SIG-M5 (cell line): ENCODE measurements around the gene EVI2B.
"Not testable (repeated sequence)": the region's sequence is repeated elsewhere in the genome, so short reads cannot be mapped to it uniquely, and the experiment has no call there.

Experiments used
- DNase-seq: peaks from one replicate; lab custom pipeline; 2025; lab: John Stamatoyannopoulos, UW

EVI2B gene

DNA sequence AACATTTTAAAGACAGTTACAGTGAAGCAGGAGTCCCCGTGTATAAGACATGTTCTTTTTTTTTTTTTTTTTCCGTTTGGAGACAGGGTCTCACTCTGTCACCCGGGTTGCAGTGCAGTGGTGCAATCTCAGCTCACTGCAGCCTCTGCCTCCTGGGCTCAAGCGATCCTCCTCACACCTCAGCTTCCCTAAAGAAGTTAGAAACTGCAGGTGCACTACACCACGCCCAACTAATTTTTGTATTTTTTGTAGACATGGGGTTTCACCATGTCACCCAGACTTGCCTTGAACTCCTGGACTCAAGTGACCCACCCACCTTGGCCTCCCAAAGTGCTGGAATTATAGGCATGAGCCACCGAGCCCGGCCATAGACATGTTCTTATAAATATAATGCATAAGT, 3.0 kb downstream of the EVI2B start:
- DNase-seq = no peak

DNA sequence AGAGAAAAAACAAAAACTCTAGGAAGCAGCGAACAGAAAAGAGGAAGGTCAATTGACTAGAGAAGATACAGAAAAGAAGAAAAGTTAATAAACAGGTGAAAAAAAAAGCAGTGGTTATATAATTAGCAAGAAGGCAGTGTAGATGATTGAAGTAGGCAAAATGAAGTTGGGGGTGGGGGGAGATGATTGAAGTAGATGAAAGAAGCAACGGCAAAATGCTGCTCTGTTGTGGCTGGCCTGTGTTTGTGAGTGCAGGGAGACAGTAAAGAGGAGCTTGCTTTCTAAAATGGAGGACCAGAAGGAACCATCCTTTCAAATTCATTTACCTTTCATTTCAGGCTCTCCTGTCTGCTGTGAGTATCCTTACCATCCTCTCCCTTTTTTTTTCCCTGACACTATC, 3.6 kb downstream of the EVI2B start:
- no peak for DNase-seq

DNA sequence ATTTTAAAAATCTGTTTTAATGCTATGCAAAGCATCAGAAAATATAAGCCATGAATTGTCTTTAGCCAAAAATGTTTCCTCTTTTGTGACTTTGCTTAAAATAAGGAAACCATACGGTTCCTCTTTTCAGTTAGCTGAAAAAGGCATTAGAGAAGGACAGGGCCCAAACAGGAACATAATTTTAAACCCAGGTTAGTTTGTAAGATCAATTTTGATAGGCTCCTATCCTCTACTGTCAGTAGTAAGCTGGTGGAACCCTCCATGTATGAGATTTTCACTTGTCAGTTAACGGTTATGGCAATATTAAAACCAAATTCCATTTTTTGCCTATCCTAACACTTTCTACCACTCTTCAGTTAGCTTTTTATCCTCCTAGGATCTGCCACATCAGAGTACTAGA, 4.3 kb downstream of the EVI2B start:
- DNase-seq = peak; percentile 95

DNA sequence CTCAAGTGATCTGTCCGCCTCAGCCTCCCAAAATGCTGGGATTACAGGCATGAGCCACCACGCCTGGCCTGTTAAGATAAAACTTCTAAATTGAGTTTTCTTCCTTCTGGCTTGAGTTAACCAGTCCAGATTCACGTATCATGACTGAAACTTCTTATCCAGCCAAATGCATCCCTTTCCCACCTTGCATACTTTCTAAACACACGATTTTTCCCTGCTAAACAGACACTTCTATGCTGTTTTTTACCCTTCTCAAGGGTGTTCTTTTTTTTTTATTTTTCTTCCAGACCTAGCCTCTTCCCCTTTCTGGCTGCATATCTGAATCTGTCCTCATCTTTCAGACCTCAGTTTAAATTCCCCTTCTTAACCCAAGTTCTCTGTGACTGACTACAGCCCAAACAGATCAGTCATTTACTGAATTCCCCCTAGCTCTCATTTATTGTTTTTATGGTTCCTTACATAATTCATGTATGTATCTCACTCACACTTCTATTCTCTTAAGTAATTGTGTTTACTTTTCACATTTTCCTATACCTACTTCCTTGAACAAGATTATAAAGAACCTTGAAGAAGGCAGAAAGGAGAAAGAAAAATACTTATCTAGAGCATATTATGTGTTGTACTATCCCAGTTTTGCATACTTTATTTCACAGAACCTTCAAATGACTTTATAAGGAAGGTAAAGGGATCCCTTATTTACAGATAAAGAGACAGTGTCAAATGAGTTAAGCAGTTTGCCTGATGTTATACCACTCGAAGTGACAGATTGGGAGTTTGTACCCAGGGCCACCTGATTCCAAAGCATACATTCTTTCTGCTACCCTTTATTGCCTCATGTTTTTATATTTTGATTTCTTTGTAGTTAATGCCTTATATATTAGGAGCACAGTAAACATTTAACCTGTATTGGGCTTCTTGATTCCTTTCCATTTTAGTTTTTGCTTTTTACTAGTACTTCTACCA, 5.2 kb downstream of the EVI2B start:
- no peak for DNase-seq

DNA sequence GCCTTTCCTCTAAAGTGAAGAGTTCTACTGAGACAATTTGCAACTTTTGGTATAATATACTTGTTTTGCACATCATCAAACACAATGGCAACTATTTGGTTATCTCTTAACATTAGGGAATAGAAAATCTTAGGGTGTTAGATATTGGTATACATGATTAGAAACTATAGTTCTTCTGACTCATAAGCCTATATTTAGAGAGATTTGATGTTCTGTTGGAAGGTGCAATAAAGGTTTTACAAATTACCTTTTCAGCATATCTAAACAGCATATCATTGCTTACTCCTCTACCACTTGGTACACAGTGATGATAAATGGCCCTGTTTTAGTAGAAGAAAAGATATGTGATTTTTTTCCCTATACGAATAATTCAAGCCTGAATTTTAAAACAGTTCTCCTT, 6.2 kb downstream of the EVI2B start:
- no peak for DNase-seq

DNA sequence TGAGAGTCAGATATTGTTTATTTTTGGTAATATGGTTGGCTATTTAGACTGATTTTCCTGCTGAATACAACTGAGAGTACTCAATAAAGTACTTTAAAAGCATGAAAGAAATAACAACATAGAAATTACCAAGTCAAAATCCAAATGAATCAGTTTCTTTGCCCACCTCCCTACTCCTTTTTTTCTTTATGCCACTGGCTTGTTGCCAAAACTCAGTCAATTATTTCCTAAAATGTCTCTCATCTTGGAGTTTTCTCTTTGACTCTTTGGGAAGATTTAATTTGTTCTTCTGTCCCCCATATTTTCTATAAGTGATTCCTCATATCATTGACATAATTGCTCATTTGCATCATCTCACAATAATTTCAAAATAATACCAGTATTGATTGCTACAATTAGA, 14.2 kb downstream of the EVI2B start:
- no peak for DNase-seq

DNA sequence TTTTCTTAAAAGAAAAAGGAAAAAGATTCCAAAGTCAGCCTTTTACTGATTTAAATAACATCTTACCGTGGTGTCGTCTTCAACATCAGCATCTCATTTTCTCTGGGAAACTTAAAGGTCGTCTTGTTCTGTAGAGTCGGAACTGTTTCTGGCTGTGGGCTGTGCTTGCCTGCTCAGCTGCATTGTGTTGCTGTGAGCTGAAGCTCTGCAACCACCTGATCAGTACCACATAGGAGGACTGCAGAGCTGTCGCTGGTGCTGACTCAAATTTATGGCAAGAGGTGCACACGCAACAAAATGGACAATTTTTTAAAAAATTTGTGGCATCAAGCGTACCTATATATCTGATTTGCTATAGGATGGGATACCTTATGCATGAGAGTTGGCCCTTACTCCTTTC, 16.8 kb downstream of the EVI2B start, which contains the start of gene OMG:
Gene OMG (minus strand): TSS at position 150 of the 400 bp plus-strand sequence. CDS start 908 bp downstream, outside the sequence.
- DNase-seq = no peak

DNA sequence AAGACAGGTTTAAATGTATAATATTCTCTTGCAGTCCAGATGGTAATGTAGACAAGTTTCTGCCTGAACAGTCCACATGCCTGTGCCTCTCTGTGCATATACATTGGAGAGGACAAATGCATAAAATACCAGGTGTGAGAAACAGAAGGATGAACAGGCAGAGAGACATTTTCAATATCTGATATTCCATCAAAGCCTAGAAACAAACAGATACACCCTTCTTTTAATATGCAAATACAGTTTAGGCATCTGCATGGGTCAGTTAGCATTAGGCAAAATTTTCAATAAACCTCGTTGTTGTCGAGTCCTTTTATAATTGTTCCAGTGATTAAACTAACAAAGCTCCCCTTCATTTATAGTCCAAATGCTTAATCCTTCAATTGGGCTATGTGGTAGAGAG, 17.7 kb downstream of the EVI2B start:
- DNase-seq = no peak

DNA sequence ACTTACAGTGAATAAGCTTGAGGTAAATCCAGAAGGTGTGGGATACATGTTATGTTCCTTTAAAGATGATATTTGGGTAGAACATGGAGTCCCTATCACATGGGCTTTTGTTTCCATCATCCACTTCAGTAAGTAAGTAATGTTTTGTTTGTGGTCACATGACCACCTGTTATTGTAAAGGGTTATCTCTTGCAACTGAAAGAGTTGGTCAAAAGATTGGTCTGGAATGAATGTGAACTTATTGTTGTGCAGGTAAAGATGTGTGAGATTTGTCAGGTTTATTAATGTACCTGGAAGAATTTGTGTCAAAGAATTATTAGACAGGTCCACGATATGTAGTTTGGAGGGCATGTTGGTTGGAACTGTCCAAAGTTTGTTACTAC, 18.4 kb downstream of the EVI2B start:
- no peak for DNase-seq

DNA sequence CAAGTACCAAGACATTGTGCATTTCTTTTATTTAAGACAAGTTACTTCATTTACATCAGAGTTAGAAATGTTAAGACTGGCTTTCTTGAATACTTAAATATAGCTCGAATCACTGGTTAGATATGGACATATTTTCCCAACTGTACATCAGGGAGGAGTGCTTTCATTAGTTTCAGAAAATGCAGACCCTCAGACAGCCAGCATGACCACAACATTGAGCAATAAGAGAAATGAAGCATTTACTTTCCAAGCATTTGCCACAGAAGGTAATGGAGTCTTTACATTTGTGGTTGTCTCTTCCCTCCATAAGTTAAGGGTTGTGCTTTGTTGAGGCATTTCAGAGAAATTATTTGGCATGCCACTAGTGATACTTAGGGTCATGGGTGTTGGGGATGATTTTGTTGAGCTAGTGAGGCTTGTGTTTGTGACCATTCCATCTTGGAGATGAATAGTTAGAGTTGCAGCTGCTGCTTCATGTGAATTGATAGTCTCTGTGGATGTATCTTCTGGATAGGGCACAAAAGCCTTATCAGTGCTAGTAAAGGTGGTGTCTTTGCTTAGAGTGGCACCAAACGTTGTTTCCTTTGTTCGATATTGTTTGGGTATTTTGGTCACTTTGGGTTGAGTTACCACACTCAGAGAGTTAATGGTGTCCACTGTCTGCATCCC, 18.9 kb downstream of the EVI2B start:
- no peak for DNase-seq

DNA sequence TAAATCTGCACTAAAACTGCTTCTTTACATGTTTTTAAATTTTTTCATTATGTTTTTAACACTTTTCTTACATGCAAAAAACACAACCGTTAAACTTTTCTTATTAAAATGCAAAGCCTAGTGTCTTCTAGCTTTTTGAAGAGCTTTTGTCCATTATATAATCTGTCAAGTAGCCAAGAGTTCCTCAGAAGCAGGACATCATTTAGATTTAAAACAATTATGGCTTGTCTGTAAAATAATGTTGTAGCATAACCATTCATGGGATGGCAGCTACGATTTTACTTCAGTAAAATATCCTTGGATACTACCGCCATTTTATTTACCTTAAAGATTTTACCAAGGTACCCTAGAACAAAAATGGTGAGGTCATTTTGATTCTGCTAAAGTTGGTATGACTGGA, 19.6 kb downstream of the EVI2B start:
- no peak for DNase-seq

DNA sequence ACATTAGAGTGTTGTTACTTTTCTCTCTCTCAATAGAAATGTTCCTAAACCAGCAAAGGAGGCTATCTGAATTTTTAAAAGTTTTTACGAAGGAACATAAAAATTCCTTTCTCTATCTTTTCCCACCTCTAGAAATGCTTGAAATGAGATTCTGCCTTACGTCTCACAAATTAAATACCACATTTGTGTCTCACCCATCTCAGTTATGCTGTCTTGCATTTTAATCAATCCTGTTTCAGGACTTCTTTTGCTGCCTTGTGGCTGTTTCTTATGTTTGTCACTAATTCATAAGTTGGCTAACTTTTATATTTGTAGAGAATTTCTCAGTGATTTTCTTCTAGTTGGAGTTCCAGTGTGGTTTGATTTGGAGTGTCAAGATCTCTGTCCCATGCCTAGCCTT, 20.3 kb downstream of the EVI2B start:
- DNase-seq = no peak

DNA sequence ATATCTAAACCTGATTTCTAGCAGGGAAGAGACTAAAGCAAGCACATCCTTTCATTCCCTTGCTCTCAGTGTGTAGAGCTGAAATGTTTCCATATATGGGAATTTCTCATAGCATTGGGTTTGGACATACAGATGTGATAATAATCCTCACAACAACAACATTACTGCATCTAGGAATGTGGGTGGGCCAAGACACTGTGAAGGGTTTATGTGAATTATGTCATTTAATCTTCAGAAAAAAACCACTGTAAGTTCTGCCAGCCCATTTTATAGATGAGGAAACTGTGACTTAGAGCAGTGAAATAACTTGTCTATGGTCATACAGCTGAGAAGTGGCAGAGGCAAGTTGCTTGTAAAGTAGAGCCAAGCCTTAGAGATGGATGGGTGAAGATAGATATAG, 22.0 kb downstream of the EVI2B start:
- DNase-seq = no peak

DNA sequence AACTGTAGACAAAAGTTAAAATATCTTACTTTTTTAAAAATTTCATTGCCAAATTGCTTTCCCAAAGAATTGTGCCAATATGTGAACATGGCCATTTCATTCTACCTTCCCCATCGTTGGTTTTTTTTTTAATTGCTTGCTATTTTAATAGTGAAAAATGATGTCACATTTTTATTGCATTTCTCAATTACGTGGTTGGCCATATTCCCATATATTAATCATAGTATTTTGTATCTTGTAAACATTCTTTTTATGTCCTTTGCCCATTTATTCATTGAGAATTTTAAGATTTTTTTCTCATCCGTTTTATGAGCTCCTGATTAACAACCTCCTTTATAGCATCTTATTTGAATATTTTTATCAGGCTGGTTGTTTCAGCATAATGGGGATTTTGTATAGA, 24.1 kb downstream of the EVI2B start:
- no peak for DNase-seq

DNA sequence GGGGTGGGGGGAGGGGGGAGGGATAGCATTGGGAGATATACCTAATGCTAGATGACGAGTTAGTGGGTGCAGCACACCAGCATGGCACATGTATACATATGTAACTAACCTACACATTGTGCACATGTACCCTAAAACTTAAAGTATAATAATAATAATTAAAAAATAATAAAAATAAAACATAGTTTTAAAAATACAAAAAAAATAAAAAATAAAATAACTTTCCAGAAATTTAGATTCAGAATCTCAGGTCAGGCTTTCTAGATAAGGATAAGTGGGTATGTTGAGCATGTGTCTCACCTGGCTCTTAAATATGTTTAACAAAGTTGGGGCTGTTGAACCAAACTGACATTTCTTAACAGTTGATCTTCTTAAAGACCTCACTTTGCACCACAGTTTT, 25.9 kb downstream of the EVI2B start:
- not testable (repeated sequence) for DNase-seq

DNA sequence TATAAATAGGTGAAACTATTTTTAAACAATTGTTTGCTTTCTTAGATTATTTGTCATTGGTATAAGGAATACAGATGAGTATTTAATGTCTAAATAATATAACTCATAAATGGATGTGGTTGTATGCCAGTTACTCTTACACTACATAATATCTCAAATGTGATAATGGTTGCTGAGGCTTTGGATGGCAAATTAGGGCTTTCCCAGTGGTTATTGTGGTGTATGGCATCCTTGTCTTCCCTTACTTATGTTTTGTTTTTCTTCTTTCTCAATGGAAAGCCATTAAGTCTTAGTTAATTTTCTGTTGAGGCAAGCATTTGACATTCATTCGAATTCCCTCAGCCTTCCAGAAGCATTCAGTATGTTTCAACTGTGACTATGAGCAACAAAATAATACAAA, 27.3 kb downstream of the EVI2B start:
- no peak for DNase-seq

DNA sequence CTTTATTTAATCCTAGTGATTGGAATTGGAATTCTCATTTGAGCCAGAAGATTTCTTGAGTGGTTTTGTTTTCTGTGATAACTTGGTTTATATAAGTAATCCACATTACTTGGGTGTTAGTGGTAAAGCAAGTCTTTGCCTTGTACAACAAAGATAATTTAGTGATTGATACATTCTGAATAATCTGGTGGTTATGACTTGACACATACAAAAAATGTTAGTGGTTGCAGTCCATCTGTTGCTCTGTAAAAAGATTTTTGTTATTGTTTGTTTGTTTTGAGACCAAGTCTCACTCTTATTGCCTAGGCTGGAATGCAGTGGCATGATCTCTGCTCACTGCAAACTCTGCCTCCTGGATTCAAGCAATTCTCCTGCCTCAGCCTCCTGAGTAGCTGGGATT, 30.0 kb downstream of the EVI2B start:
- DNase-seq = no peak

DNA sequence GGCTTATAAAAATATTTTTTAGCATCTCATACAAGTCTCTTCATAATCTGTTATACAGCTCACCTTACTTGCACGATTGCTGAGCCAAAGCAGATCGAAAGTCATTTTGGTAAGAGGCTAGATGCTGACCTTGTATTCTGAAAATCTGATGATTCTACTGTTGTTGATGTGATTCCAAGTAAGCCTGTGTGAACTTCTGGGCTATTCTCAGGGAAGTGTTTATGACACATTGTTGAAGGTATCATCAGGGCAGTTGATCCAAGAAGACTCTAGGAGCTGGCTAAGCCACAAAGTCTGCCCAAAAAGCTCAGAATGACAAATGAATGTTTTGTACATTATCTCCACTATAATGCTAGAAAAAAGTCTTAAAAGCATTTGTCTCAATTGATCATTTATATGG, 32.8 kb downstream of the EVI2B start:
- DNase-seq = no peak

DNA sequence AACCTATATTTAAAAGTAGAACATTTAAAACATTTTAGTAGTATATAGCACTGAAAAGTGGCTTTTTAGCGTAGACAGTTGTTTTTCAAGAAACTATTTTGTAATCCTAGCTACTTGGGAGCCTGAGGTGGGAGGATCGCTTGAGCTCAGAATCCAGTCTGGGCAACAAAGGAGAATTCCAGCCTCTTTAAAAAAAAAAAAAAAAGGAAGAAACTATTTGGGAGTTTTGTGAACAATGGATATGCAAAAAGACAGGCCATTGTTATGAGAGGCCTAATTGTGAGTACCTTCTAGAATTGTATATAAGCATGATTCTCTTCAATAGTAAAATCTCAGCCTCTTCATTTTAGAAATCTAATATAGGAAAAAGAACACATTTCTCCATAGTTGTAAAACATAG, 34.5 kb downstream of the EVI2B start:
- no peak for DNase-seq

DNA sequence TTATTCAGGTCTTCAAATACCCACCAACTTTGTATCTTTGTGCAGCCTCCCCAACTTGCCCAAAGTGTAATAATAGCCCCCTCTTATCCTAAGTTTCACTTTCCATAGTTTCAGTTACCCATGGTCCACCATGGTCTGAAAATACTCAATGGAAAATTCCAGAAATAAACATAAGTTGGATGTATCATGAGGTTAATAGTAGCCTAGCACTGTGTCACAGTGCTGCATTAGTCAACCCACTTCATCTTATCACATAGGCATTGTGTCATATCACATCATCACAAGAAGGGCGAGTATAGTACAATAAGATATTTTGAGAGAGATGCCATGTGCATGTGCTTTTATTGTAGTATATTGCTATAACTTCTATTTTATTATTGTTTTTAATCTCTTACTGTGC, 38.7 kb downstream of the EVI2B start:
- no peak for DNase-seq

DNA sequence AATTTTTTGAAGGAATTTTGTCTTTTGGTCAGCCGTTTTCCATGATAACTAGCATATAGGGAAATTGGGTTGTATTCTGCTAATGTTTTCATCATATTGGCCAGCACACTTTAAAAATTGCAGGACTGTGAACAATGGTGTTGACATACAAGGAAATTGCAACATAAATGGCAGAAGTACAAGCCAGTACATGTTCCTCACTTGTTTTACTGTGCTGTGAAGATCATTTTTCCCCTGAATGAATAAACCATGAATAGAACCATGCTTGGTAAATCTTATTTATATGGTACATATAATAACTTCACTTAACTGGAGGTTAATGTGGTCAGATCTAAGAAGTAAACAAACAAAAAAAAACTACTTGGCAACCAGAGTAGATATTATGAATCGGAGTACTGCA, 39.6 kb downstream of the EVI2B start:
- DNase-seq = no peak

DNA sequence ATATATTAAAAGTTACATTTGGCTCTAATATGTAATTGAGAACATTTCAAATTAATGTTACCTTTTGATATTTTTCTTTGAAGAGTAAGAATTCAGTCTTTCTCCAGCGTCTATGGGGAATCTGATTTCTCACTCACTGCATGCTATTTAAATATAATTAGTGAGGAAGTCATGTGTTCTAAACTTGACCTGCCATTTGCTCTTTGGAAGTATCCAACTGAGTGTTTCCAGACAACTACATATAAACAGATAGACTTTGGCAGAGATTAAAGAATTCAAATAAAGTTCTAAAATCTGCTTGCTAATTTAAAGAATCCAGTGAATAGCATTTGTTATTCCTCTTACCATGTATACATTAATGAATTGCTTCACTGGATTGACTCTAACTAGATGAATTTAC, 40.3 kb downstream of the EVI2B start:
- DNase-seq = no peak

DNA sequence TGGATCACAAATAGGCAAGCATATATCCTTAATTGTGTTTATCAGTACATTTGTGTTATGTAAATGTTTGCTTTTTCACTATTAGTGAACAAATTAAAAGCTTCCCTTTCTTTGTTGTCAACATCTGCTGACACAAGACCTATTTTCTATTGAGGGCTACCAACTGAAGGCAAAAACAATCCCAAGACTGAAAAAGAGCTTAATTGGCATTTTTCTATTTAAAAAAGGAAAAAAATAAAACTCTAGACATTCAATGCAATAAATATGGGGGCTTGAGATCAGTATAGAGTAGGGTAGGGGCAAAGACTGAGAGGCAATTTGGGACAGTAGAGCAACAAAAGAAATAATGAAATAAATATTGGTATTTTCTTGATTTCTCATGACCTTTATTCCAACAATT, 41.1 kb downstream of the EVI2B start:
- DNase-seq = no peak

DNA sequence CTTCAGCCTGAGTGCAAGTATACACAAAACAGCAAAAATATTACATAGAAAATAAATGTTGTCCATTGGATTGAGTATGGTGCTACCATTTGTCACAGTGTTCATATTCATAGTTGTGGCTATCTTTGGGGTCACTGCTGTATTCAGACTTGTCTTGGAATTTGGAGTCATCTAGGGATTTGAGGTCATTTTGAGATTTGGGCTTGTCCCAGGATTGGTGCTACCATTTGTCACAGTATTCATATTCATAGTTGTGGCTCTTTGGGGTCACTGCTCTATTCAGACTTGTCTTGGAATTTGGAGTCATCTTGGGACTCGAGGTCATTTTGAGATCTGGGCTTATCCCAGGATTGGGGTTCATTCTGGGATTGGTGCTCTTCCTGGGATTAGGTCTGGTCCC, 41.6 kb downstream of the EVI2B start:
- no peak for DNase-seq
